HG03064 (cell line): ENCODE measurements around the gene S100P.
"Not testable (repeated sequence)": the region's sequence is repeated elsewhere in the genome, so short reads cannot be mapped to it uniquely, and the experiment has no call there.

Source experiments
- ATAC-seq: cut with Tn5 transposase; IDR thresholded peaks from one replicate; pipeline ENCODE4 v1.9.1; 2021; ENCODE audit warnings: low read depth; ENCODE audit not compliant: unreplicated experiment

The S100P gene

DNA sequence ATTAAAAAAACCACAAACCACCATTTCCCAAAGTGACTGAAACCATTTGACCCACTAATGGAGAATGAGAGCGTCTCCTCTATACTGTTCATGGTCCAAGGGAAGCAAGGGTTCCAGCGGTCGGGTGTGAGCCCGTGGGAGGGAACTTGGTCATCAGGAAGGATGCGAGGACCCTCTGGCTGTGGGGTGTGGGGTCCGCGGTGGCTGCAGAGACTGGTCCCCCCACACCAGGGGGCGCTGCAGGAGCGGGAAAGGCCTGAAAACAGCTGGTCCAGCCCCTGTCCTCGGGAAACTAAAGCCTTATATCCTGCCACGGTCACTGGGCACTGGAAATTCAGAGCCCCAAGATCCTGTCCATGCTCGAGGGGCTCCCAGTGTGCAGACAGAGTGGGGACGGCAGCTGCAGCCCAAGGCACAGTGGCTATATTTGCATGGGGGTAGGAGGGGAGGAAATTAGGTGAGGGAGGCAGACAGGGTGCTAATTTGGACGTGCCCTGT lies 26.6 kb downstream of the S100P start:
- no peak for ATAC-seq

GRCh38 chr4:6721121-6721520 lies 27.4 kb downstream of the S100P start:
- ATAC-seq: no peak

- no peak for ATAC-seq
Observed at GRCh38 chr4:6722891-6723290, 29.2 kb downstream of the S100P start.

DNA sequence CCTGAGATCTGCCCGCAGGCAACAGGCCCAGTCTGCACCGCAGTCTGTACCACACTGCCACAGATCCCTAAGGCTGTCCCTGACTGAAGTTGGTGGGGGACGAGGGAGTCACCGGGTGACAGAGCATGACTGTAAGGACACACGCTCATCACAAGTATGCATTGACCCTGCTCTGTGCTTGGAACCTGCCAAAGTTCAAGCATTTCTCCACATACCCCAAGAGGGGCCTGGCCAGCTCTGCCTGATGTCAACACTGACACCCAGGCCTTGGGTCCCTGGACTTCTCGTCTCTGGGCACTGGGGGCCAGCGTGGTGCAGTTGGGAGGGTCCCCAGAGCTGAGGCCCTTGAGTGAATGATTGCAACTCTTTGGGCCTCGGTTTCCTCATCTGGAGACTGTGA lies 30.2 kb downstream of the S100P start:
- ATAC-seq: no peak

GRCh38 chr4:6724421-6725111 lies 30.9 kb downstream of the S100P start:
- ATAC-seq: no peak

DNA sequence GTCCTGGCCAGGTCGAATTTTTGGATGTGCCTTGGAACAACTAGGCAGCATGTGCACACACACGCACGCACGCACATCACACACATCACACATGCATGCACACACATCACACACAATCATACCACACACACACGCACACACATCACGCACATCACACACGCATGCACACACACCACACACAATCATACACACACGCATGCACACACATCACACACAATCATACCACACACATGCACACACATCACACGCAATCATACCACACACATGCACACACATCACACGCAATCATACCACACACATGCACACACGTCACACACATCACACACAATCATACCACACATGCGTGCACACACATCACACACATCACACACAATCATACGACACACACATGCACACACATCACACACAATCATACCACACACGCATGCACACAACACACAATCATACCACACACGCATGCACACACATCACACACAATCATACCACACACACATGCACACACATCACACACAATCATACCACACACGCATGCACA lies 31.8 kb downstream of the S100P start:
- ATAC-seq: not testable (repeated sequence)

DNA sequence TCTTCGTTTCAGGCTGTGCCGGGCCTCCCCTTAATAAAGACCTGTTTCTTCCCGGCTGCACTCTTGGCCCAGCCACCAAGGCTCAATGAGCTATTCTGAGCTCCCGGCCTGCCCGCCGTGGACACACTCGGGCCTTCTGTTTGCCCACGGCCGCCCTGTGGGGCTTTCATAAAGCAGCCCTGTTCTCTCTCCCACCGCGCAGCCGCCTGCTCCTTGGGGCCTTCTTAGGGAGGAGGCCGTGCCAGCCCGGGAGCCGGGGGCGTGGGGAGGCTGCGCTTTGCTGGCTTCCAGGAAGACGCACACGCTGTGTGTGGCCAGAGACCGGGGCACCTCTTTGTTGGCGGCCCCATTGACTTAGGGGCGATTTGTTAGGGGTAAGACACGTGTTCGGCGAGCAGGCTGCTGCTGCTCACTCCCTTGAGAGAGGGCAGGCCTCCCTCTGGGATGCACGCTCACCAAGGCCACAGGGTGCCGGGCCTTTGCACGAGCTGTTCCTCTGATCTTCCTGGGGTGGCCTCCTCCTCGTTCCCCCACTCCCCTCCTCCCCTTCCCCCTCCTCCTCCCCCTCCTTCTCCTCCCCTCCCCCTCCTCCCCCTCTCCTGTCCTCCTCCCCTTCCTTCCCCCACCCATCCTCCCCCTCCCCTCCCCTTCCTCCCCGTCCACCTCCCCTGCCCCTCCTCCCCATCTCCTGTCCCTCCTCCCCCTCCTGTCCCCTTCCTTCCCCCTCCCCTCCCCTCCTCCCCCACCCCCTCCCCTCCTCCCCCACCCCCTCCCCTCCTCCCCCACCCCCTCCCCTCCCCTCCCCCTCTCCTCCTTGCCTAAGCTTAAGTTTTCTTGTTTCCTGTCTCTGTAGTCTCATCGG lies 33.6 kb downstream of the S100P start:
- ATAC-seq: no peak

- ATAC-seq: no peak
Observed at GRCh38 chr4:6727943-6728250, 34.2 kb downstream of the S100P start.

DNA sequence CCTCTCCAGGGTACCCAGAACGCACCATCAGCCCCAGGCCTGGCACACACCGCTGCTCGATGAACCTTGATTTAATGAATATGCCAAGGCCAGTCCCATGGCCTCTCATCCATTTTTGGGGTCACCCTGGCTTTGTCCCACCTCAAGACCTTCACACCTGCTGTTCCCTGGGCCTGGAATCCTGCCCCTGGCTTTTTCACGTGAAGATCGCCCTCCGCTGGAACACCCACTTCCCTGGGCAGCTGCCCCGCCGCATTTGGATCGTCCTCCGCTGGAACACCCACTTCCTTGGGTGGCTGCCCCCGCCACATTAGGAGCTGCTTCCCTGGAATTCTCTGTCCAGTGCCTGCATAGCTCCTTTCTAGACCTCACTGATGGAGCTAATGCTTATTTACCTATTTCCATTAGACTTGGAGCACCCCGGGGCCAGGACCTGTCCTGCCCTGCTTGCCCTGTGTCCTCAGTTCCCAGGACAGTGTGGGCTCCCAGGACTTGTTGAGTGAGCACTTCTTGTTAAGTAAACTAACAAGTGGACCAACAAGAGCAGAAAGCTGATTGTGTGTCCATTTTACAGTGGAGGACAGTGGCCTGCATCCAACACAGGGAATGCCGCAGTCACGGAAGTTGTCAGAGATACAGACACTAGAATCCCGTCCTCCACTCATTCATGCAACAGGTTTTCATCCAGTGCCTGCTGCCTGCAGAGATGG lies 34.8 kb downstream of the S100P start:
- ATAC-seq: no peak

DNA sequence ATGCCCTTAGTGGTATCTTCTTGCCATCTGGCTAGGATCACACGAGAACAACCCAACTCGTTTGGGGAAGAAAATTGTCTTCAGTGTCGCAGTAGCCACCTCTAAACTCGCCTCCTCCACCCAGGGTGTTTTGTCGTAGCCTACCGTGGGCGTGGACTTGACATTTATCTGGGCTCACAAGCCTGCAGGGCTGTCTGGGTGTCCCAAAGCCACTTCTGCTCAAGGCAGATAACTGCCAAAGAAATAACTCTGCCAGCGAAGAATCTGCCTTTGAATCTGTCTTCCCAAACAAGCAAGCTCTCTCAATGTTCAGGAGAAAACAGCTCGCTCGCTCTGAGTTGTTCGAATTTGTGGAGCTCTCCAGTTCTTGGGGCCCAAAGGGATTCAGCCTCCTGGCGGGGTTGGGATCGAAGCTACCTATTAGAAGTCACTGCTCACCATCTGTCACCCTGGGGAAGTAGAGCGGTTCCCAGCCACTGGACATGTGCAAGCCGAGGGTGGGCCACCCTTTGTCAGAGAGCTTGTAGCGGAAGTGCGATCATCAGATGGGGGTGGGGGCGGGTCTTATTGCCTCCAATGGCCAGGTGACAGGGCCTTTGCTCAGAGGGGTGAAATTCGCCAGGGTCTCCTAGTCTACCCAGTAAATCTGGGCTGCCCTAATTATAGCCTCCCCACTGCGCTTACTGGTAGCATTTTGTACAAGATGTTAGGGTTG lies 37.1 kb downstream of the S100P start:
- ATAC-seq: no peak

DNA sequence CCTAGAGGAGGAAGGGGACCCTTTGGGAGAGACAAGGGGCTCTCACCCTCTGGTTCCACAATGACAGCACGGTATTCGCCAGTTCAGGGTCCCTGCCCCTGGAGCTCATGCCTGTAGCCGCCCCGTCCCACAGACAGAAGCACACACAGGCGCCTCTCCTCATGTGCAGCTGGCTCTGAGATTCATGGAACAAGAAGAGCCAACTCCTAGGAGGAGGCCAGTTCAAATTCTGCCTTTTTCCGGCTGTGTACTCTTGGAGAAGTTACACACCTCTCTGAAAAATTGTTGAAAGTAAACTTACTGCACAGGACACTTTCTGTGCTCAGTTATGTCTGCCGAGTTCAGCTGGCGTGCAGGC lies 37.6 kb downstream of the S100P start:
- ATAC-seq: no peak

DNA sequence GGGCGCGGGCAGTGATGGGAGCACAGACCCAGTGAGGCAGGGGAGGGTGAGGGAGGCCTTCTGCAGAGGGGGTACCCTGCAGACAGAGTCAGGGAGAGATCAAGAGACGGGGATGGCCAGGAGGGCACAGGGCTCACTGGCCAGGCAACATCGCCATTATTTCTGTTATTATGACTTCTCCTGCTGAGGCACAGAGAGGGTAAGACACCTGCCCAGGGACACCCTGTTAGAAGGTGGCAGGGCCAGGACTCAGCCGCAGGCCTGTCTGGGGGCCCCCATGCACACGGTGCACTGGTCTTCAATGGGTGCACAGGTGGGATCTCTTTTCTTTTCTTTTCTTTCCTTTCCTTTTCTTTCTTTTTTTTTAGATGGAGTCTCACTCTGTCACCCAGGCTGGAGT lies 38.1 kb downstream of the S100P start:
- no peak for ATAC-seq

- no peak for ATAC-seq
Observed at GRCh38 chr4:6732441-6733357, 39.0 kb downstream of the S100P start.

- ATAC-seq: no peak
Observed at GRCh38 chr4:6733358-6734164, 39.9 kb downstream of the S100P start.

- no peak for ATAC-seq
Observed at GRCh38 chr4:6734165-6734786, 40.6 kb downstream of the S100P start.

DNA sequence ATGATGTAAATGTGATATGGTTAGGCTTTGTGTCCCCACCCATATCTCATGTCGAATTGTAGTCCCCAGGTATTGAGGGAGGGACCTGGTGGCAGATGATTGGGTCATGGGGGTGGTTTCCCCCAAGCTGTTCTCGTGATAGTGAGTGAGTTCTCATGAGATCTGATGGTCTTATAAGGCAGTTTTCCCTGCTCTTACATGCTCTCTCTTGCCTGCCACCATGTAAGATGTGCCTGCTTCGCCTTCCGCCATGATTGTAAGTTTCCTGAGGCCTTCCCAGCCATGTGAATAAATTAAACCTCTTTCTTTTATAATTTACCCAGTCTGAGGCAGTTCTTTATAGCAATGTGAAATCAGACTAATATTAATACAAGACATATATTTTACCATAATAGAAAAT lies 46.2 kb downstream of the S100P start:
- ATAC-seq: no peak

DNA sequence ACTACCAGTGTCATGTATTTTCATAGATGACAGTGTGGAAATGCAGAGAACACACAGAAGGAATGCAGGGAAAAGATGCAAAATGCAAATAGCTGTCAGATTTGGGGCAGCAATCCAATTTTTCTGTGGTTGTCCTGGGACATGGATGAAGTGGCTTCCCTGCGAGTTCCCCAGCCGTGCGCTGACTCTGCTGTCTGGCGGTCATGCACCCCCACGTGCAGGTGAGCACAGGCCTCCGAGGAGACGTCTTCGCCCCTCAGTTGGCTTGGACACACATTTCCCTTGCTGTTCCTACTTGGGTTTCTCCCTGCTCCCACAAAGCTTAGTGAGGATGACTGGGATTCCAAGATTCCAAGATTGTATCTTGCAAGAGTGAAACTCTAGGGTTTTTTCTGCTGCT lies 46.7 kb downstream of the S100P start:
- no peak for ATAC-seq

DNA sequence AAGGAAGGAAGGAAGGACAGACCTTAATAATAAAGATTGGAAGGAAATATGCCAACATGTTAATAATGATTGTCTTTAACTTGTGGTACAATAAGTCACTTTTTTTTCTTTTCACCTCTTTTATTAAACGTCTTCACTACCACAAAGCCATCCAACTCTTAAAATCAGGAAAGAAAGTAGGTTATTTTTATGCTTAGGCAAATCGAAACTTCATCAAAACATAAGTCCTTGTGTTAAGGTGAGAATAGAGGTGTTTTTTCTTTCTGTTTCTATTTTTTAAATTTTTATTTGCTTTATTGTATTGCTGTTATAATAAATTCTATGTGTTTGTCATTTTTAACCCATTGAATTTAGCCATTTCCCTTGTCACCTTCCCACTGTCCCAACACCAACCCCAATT lies 48.8 kb downstream of the S100P start:
- no peak for ATAC-seq
